ENCODE measurements around the gene MICOS13.

DNA sequence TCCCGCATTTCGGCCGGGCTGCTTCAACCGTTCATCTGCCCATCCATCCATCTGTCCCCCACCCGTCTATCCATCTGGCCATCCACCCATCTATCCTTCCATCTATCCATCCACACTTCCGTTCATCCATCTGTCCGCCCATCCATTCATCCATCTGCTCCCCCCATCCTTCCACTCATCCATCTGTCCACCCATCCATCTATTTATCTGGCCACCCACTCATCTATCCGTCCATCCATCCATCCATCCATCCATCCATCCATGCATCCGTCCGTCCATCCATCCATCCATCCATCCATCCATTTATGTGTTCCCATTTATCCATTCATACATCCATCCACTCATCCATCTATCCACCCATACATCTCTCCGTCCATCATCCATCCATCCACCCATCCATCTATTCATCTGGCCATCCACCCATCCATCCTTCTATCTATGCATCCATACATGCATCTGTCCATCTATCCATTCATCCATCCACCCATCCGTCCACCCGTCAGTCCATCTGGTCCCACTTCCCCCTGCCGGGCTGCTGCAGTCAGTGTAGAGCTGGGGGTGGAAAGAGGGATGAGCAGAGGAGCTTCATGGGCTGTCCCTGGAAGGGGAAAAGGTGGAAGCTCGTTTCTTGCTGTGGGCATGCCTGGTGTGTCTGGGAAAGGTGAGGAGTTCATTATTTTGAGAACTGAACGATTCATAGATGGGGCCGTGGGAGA, 1.2 kb upstream of the MICOS13 start:
- TF ChIP-seq, protein P1, sequence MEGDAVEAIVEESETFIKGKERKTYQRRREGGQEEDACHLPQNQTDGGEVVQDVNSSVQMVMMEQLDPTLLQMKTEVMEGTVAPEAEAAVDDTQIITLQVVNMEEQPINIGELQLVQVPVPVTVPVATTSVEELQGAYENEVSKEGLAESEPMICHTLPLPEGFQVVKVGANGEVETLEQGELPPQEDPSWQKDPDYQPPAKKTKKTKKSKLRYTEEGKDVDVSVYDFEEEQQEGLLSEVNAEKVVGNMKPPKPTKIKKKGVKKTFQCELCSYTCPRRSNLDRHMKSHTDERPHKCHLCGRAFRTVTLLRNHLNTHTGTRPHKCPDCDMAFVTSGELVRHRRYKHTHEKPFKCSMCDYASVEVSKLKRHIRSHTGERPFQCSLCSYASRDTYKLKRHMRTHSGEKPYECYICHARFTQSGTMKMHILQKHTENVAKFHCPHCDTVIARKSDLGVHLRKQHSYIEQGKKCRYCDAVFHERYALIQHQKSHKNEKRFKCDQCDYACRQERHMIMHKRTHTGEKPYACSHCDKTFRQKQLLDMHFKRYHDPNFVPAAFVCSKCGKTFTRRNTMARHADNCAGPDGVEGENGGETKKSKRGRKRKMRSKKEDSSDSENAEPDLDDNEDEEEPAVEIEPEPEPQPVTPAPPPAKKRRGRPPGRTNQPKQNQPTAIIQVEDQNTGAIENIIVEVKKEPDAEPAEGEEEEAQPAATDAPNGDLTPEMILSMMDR (IDR thresholded peaks at IDR 0.05 in 2 of 3, conservative IDR thresholded peaks at IDR 0.05 in 1 of 3; ENCODE audit: control insufficient read depth in 2 of 3, extremely low read depth in 1 of 3, insufficient read depth in 1 of 3, low read depth in 3 of 3, low read length in 3 of 3): no peak
- TF ChIP-seq, protein P2, sequence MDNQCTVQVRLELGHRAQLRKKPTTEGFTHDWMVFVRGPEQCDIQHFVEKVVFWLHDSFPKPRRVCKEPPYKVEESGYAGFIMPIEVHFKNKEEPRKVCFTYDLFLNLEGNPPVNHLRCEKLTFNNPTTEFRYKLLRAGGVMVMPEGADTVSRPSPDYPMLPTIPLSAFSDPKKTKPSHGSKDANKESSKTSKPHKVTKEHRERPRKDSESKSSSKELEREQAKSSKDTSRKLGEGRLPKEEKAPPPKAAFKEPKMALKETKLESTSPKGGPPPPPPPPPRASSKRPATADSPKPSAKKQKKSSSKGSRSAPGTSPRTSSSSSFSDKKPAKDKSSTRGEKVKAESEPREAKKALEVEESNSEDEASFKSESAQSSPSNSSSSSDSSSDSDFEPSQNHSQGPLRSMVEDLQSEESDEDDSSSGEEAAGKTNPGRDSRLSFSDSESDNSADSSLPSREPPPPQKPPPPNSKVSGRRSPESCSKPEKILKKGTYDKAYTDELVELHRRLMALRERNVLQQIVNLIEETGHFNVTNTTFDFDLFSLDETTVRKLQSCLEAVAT (IDR thresholded peaks at IDR 0.05): no peak
- no peak for TF ChIP-seq YY1 (IDR thresholded peaks at IDR 0.05; ENCODE audit: low read depth, low read length)
- TF ChIP-seq, protein P3, sequence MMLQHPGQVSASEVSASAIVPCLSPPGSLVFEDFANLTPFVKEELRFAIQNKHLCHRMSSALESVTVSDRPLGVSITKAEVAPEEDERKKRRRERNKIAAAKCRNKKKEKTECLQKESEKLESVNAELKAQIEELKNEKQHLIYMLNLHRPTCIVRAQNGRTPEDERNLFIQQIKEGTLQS (IDR thresholded peaks at IDR 0.05; ENCODE audit: borderline replicate concordance, extremely low read depth, low read depth, low read length): no peak
- no peak for TF ChIP-seq EP300 (IDR thresholded peaks at IDR 0.05; ENCODE audit: borderline replicate concordance in 1 of 2, control insufficient read depth in 1 of 2, low read depth in 2 of 2, low read length in 2 of 2)
- TF ChIP-seq NFYB (IDR thresholded peaks at IDR 0.05; ENCODE audit: insufficient read depth, low read depth, low read length): no peak
- TF ChIP-seq RFX5 (IDR thresholded peaks at IDR 0.05; ENCODE audit: low read depth, low read length): no peak
- no peak for TF ChIP-seq TARDBP (IDR thresholded peaks at IDR 0.05; ENCODE audit: borderline replicate concordance)

Measured in GM12878 (cell line).